Mesodermal cell (in vitro differentiated cells): ENCODE results near the gene EPS8L1.

Experiments
- H3K27ac ChIP-seq: 2 replicates; pipeline ENCODE4 v1.7.0; 2013; ENCODE audit warnings: mild to moderate bottlenecking, low read depth, low read length, moderate library complexity; ENCODE audit not compliant: severe bottlenecking
- H3K36me3 ChIP-seq: 2 replicates; pipeline ENCODE4 v1.7.1; 2013; ENCODE audit warnings: mild to moderate bottlenecking, low read length, moderate library complexity; ENCODE audit not compliant: control insufficient read depth, insufficient read depth
- H3K4me1 ChIP-seq: one replicate; pipeline ENCODE4 v1.7.1; 2013; ENCODE audit warnings: mild to moderate bottlenecking, low read length; ENCODE audit not compliant: insufficient read depth, control insufficient read depth, poor library complexity, severe bottlenecking
- H3K4me3 ChIP-seq: 2 replicates; pipeline ENCODE4 v1.7.0; 2013; ENCODE audit warnings: low read length, control low read depth, mild to moderate bottlenecking; ENCODE audit not compliant: insufficient read depth, poor library complexity, severe bottlenecking; ENCODE audit errors: extremely low read depth
- H3K9me3 ChIP-seq: 2 replicates; pipeline ENCODE4 v1.7.1; 2013; ENCODE audit warnings: mild to moderate bottlenecking, low read length, moderate library complexity; ENCODE audit not compliant: control insufficient read depth
- WGBS, 2 experiments: methylation state at CpG; one replicate each; pipeline ENCODE4 v1.1.5; 2013; ENCODE audit warnings: missing lambda C conversion rate in 2 of 2; ENCODE audit not compliant: insufficient coverage in 2 of 2; 5-methylcytosine and 5-hydroxymethylcytosine counted together

EPS8L1 gene

DNA sequence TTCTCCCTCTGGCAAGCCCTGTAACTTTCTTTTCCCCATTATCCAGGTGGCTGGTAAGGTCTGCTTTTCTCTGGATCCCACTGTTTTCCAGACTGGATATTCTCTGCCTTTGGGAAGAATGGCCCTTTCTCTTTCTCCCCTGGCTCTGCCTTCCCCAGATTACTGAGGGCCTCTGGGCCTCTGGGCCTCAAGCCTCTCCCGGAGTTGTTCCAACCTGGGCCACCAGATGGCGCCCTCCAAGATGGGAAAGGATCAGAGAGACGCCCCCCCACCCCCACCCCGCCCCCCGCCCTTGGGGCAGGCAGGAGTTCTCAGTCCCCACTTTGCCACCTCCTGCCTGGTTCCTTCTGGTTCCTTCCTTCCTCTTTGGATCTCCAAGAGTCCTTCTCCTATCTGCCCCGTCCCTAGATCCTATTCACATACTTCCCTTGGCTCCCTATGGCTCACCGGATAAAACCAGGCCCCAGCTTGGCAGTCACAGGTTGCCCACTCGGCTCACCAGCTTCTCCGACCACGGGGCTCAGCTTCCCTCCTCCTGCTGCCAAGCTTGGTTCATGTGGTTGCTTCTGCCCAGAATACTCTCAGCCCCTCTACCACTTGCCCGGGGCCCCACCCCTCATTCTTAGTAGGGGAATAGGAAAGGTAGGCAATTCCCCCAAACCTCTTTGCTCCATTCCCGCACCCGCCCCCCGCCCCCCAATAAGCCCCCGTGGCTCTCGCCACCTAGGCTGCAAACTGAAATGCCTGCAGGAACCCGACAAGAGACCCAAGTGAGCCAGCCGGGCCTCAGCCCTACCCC lies 13.1 kb downstream of the EPS8L1 start:
- H3K27ac ChIP-seq = no peak overlapping the region
- WGBS, 2 experiments = 85 to 89% methylated on average over 7 of the region's 18 CpGs
- H3K36me3 ChIP-seq = peaks cover 30% of the 10 kb centered on the region
- no peaks in the 10 kb centered on the region for H3K9me3 ChIP-seq
- H3K4me1 ChIP-seq = peaks cover 3% of the 10 kb centered on the region
- H3K4me3 ChIP-seq = no peak overlapping the region

DNA sequence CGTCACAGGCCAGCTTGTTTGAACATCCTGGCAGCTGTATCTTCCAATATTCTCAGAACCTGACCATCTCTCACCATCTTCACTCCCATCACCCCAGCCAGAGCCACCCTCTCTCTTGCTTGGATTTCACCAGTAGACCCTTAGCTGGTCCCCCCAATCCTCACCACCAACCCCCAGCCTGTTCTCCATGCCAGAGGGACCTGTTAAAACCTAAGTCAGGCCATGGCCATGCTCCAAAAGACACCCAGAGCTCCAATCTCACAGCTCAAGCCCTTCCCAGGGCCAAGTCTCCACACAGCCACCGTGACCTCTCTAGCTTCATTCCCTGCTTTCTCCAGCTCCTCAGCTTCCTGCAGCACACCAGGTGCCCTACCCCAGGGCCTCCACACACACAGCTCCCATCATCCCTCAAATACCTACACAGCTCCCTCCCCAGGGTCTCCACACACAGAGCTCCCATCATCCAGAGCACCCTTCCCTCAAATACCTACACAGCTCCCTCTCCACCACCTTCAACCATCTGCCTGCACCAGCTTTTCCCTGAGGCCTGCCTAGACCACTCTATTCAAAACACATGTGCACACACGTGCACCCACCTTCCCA lies 13.8 kb downstream of the EPS8L1 start:
- peaks cover 3% of the 10 kb centered on the region for H3K4me1 ChIP-seq
- H3K36me3 ChIP-seq = peaks cover 33% of the 10 kb centered on the region
- H3K4me3 ChIP-seq = no peak overlapping the region
- H3K27ac ChIP-seq = no peak overlapping the region
- no peaks in the 10 kb centered on the region for H3K9me3 ChIP-seq
- 100% methylated on average over 2 to 3 of the region's 3 CpGs for WGBS, 2 experiments

DNA sequence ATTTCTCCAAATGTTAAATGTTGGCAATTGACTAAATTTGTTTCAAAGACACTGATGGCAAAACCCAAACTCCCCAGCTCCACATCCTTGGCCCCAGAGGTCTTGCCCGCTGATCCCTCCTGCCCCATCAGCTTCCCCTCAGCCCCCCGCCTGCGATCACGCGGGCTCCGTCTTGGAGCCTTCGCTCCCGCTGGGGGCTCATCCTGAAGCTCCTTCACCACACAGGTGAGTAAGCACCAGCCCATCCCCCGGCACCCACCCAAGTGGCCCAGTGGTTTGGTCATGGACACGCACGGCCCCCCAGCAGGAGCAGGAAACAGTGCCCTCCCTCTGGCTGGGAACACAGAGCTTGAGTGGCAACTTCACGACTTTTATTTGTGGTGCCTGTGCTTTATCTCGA lies 14.9 kb downstream of the EPS8L1 start:
- 85 to 95% methylated on average over 6 to 13 of the region's 13 CpGs for WGBS, 2 experiments

DNA sequence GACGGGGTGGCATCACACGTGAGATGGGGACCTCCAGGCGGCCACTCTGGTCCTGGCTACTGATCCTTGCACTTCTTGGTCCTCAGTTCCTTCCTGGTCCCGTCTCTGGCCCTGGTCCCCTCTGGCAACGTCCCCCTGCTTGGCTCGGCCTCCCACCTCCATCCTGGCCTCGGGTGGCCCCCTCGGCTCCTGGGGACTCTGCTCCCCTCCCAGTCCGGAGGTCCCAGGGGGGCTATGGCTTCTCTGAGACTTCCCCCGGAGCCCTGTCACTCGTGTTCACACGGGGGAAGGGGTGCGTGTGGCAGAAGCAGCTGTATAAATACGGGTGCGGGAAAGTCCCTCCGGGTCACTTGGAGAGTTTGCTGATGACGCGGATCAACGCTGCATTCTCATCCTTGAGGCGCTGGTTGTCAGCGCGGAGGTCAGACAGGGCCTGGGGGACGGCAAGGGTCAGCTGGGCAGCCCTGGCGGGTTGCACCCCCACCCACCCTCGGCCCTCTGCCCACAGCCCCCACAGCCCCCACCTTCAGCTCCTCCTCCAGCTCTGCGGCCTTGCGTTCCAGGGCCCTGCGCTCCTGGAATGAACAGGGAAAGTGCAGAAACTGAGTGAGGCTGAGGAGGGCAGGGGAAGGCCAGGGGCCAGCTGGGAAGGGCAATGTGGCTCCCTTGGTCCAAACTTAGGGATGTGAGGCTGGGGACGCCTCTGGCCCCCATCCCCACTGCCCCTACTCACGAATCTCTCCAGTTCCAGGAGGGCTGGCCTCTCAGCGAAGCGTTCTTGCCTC lies 15.6 kb downstream of the EPS8L1 start:
- H3K27ac ChIP-seq = no peak overlapping the region
- H3K4me3 ChIP-seq = no peak overlapping the region
- WGBS, 2 experiments = 96 to 98% methylated on average over 14 to 27 of the region's 32 CpGs
- no peaks in the 10 kb centered on the region for H3K9me3 ChIP-seq
- peaks cover 3% of the 10 kb centered on the region for H3K4me1 ChIP-seq
- peaks cover 39% of the 10 kb centered on the region for H3K36me3 ChIP-seq

More for the DNA sequence above, 14.9 kb downstream of the EPS8L1 start:
- H3K9me3 ChIP-seq = no peaks in the 10 kb centered on the region
- no peak overlapping the region for H3K27ac ChIP-seq
- peaks cover 39% of the 10 kb centered on the region for H3K36me3 ChIP-seq
- no peak overlapping the region for H3K4me3 ChIP-seq
- H3K4me1 ChIP-seq = peaks cover 3% of the 10 kb centered on the region

DNA sequence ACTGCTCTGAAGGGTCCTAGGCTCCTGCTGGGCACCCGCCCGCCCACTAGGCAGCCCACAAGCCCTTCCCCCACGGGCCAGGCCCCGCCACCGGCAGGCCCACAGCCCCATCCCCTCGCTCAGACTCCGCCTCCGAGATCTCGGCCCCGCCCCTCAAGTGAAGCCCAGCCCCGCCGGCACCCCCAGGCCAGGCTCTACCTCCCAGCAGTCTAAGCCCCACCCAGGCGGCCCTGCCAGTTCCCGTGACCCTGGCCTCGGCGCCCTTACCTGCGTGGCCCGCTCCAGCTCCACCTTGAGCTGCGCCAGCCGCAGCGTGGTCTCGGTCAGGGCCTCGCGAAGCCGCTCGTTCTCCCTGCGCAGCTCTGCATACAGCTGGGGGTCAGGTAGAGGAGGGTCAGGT lies 16.3 kb downstream of the EPS8L1 start:
- Histone ChIP-seq H3K4me3 (no peak overlapping the region), H3K9me3 (no peaks in the 10 kb centered on the region)
- WGBS, 2 experiments = 82 to 86% methylated on average over 21 to 25 of the region's 27 CpGs

DNA sequence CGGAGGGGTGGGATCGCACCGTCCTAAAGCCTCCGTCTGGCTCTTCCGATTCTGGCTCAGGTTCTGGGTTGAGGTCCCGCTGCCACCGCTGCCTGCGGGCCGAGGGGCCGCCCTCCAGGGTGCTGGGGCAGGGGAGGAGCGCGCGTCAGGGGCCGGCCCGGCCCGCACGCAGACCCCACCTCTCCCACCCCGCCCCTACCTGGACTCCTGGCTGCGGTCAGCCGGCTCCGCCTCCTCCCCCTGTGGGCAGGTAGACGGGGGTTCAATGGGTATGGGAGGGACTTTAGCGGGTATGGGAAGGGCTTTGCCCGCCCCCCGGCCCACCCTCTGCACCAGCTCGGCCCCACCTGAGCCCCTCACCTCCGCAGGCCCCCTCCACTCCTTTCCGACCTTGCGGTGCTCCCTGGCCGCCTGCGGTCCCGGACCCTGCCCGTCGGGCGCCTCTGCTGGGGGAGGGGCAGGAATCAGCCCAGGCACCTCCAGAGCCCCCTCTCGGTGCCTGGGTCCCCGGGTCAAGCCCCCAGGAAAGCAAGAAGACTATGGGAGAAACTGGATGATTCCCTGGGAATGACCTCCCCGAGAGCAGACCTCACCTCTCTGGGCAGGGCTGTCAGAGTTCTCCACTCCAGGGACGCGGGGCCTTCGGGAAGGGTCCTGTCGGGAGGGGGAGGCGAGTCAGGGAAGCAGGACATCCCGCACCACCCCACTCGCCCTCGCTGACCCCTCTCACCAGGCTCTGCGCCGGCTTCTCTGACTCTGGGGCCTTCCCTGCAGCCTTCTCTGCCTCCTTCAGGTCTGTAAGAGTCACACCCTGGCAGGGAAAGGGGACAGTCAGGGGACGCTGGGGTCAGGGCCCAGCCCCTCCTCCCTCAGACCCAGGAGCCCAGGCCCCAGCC lies 17.0 kb downstream of the EPS8L1 start:
- H3K27ac ChIP-seq = no peak overlapping the region
- H3K4me3 ChIP-seq = no peak overlapping the region
- H3K4me1 ChIP-seq = peaks cover 3% of the 10 kb centered on the region
- no peaks in the 10 kb centered on the region for H3K9me3 ChIP-seq
- peaks cover 39% of the 10 kb centered on the region for H3K36me3 ChIP-seq
- 94 to 96% methylated on average over 30 to 31 of the region's 49 CpGs for WGBS, 2 experiments

More for the DNA sequence above, 16.3 kb downstream of the EPS8L1 start:
- no peak overlapping the region for H3K27ac ChIP-seq
- peaks cover 39% of the 10 kb centered on the region for H3K36me3 ChIP-seq
- peaks cover 3% of the 10 kb centered on the region for H3K4me1 ChIP-seq

DNA sequence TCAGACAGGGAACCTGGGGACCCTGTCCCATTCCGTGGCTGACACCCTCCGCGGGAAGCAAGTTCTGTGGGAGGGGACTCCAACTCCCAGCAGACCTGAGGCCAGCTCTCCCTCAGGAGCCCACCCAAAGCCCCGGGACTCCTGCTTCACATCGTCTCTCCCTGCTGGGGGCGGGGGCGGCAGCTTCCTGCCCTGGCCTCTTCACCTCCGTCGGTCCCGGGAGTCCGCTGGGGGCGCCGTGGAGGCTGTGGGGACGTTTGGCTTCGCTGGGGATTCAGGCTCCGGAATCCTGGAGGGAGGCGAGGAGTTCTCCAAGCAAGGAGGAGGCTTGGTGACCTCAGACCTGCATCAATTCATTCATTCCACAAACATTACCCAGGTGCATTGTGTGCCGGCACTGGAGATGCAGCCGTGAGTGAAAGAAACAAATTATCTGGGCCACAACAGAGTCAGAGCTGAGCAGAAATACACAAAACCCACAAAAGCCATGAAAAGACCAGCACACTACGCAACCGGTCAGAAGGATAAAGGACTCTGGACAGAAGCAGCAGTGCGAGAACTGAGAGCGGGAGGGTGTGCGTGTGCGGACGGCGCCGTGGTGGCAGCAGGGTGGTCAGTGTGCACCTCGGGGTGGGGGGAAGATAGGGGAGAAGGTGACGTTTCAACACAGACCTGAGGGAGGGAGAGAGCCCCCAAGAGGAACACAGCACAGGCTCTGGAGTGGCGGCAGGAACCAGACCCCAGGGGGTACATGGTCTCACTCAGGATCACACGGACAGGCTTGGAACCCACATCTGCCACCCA lies 19.0 kb downstream of the EPS8L1 start:
- no peaks in the 10 kb centered on the region for H3K9me3 ChIP-seq
- peaks cover 56% of the 10 kb centered on the region for H3K36me3 ChIP-seq
- H3K4me3 ChIP-seq = no peak overlapping the region
- 83 to 91% methylated on average over 24 to 27 of the region's 32 CpGs for WGBS, 2 experiments
- H3K27ac ChIP-seq = no peak overlapping the region
- no peaks in the 10 kb centered on the region for H3K4me1 ChIP-seq

DNA sequence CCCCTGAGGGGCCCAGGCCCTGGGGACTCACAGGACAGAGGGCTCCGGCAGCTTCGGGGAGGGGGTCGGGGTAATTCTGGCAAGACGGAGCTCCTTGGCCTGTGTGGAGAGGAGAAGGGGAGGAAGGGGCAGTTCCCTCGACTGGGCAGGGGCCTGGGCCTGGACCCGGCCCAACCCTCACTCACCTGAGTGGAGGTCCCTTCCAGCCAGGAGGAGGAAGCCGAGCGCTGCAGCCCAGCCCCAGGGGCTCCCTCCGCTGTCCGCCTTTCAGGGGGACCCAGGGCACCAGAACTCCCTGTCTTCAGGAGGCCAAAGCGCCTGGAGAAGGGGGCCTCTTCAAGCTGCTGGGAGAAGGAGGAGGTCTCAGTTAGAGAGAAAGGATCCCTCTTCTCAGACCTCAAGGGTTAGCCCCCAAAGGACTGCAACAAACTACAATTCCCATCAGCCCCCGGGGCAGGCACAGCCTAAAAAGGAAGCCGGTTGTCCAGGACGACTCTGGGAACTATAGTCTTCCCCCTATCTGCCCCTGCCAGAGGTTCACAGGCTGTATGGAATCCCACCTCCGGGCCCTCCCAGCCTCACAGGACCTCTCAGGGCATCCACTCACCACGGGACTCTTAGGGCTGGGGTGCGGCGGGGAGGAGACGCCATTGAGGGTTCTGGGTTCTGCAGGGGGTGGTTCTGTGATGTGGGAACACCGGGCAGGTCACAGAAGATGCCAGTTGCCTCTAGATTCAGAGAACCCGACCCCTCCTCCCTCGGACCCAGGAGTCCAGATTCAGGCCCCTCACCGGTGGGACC lies 19.8 kb downstream of the EPS8L1 start:
- Histone ChIP-seq H3K4me1 (no peaks in the 10 kb centered on the region), H3K27ac (no peak overlapping the region), H3K36me3 (peaks cover 54% of the 10 kb centered on the region), H3K9me3 (no peaks in the 10 kb centered on the region), H3K4me3 (no peak overlapping the region)
- 83 to 88% methylated on average over 8 to 9 of the region's 23 CpGs for WGBS, 2 experiments

DNA sequence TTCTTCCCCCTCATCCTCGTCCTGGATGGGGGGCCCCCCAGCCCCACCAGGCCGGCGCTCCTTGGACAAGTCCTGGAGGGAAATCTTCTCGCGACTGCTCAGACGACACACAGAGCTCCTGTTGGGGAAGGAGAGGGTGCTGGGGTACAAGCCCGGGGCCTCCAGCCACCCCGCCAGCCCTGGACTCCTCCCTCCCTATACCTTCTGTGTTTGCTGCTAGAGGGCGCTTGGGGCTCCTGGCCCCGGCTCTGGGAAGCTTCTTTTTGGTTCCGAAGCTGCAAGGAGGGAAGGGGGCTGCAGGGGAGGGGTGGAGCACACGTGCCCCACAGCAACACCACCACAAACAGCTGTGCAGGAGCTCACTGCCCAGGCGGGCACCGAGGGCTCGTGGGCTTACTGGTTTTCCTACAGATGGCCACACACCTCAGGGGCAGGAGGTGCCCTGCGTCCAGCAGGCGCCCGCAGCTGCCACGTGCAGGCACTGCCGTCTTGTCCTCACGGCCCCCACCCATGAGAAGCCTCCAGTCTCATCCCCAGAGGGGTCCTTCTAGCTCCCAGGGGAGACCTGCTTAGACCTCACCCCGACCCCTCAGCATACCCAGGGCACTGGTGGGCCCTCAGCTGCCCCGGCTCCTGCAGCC lies 20.5 kb downstream of the EPS8L1 start:
- WGBS, 2 experiments = 83 to 87% methylated on average over 10 to 15 of the region's 23 CpGs
- Histone ChIP-seq H3K36me3 (peaks cover 51% of the 10 kb centered on the region), H3K9me3 (no peaks in the 10 kb centered on the region), H3K4me1 (no peaks in the 10 kb centered on the region), H3K4me3 (no peak overlapping the region), H3K27ac (no peak overlapping the region)
